Erythroblast (primary cell): ENCODE results near the gene ACACB.

Source experiments
- GATA1 ChIP-seq: IDR thresholded peaks from 2 replicates; pipeline ENCODE4 v1.6.1; 2011; ENCODE audit warnings: low read depth, mild to moderate bottlenecking, control low read depth, low read length, moderate library complexity
- POLR2A ChIP-seq: IDR thresholded peaks from 2 replicates; pipeline ENCODE4 v1.6.1; 2011; ENCODE audit warnings: mild to moderate bottlenecking, low read length

DNA sequence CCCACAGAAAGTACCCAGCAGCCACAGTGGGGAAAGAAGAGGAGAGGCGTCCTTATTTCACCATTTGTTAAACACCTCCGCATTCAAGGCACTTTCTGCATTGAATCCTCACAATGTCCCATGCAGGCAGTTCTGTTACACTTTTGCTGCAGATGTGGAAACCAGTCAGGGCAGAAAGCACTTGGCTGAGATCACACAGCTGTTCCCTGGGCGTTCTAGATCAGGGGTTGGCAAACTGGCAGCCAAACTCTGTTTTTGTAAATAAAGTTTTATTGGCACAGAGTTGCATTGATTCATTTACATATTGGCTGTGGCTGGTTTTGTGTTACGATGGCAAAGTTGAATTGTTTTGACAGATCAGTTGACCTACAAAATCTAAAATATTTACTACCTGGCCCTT is 172.6 kb downstream of the ACACB start:
- TF ChIP-seq POLR2A (no peak), GATA1 (no peak)
